ENCODE measurements around the gene CCDC142.

DNA sequence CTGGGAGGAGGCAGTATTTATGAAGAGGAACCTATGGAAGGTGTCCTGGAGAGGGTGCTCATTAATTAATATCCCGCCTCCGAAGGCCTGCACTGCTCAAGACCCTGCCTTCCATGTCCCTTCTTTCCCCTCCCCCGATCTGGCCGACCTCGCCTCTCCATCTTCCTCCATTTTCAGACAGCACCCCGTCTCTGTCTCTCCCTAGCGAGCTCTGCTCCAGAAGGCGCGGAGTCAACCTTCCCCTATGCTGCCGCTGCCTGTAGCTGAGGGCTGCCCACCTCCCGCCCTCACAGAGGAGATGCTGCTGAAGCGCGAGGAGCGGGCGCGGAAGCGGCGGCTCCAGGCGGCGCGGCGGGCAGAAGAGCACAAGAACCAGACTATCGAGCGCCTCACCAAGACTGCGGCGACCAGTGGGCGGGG is 25.7 kb downstream of the CCDC142 start:
- TF ChIP-seq GATA2 (CRISPR knock-in tag; IDR thresholded peaks at IDR 0.05) (no peak), KDM1A (IDR thresholded peaks at IDR 0.05) (no peak), NR1H2 (CRISPR knock-in tag; IDR thresholded peaks at IDR 0.05) (no peak), SNIP1 (IDR thresholded peaks at IDR 0.05; ENCODE audit: low read depth) (no peak), TCF7 (IDR thresholded peaks at IDR 0.05; ENCODE audit: borderline replicate concordance) (no peak), ZZZ3 (IDR thresholded peaks at IDR 0.05) (no peak), CBFB (CRISPR knock-in tag; IDR thresholded peaks at IDR 0.05) (no peak), RFX7 (CRISPR knock-in tag; IDR thresholded peaks at IDR 0.05) (no peak), ZNF589 (CRISPR knock-in tag; IDR thresholded peaks at IDR 0.05; ENCODE audit: low read depth) (no peak), FOXP1 (CRISPR knock-in tag; IDR thresholded peaks at IDR 0.05) (no peak), TAF15 (IDR thresholded peaks at IDR 0.05; ENCODE audit: low read depth, low read length) (no peak), BMI1 (IDR thresholded peaks at IDR 0.05; ENCODE audit: low read length) (no peak)
- TF ChIP-seq, protein P1, sequence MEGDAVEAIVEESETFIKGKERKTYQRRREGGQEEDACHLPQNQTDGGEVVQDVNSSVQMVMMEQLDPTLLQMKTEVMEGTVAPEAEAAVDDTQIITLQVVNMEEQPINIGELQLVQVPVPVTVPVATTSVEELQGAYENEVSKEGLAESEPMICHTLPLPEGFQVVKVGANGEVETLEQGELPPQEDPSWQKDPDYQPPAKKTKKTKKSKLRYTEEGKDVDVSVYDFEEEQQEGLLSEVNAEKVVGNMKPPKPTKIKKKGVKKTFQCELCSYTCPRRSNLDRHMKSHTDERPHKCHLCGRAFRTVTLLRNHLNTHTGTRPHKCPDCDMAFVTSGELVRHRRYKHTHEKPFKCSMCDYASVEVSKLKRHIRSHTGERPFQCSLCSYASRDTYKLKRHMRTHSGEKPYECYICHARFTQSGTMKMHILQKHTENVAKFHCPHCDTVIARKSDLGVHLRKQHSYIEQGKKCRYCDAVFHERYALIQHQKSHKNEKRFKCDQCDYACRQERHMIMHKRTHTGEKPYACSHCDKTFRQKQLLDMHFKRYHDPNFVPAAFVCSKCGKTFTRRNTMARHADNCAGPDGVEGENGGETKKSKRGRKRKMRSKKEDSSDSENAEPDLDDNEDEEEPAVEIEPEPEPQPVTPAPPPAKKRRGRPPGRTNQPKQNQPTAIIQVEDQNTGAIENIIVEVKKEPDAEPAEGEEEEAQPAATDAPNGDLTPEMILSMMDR (IDR thresholded peaks at IDR 0.05 in 2 of 3, conservative IDR thresholded peaks at IDR 0.05 in 1 of 3; ENCODE audit: insufficient read depth in 2 of 3, low read depth in 1 of 3, low read length in 3 of 3), result no peak
- TF ChIP-seq, protein P2, sequence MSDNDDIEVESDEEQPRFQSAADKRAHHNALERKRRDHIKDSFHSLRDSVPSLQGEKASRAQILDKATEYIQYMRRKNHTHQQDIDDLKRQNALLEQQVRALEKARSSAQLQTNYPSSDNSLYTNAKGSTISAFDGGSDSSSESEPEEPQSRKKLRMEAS (CRISPR knock-in tag; IDR thresholded peaks at IDR 0.05), result no peak

Data from K562 (cell line).